OCI-LY7 (cell line): ENCODE results near the gene STYXL1. TPM values are rescaled to one million over a fixed set of nuclear protein-coding genes. Genes with fewer than 3 reads are reported as not detected.

Experiments
- BruUV-seq: library from RNA; stranded (reverse); fragments of 400-500 nt; replicated peaks from 2 replicates; lab custom pipeline; 2021; lab: Mats Ljungman, UMichigan
- CTCF ChIA-PET: fragments of 300-600 bp; sonication (Branson Sonifier 250); formaldehyde crosslinking; loops from one replicate; lab custom pipeline; 2022; ENCODE audit warnings: antibody characterized with exemption; ENCODE audit not compliant: unreplicated experiment; lab: Charles Lee
- POLR2A ChIA-PET: fragments of 300-600 bp; sonication (Branson Sonifier 250); formaldehyde crosslinking; loops from one replicate; lab custom pipeline; 2022; ENCODE audit warnings: antibody characterized with exemption; lab: Charles Lee
- DNase-seq: peaks from one replicate; pipeline ENCODE4 v3.0.0-alpha.2; 2015; ENCODE audit warnings: low spot score
- H2AFZ ChIP-seq: fragments of 200-600 bp; sonication (generic), shearing (Covaris generic); 2 replicates; pipeline ENCODE4 v1.6.1; 2014; ENCODE audit warnings: mild to moderate bottlenecking, antibody characterized with exemption, low read length, moderate library complexity
- H3K27ac ChIP-seq: fragments of 200-600 bp; sonication (generic); 2 replicates; pipeline ENCODE4 v1.5.1; 2014; ENCODE audit warnings: mixed run types, low read depth, mild to moderate bottlenecking, moderate library complexity, low read length, inconsistent platforms; ENCODE audit not compliant: poor library complexity, severe bottlenecking
- H3K36me3 ChIP-seq: fragments of 200-600 bp; sonication (generic); 2 replicates; pipeline ENCODE4 v1.6.1; 2014; ENCODE audit warnings: mild to moderate bottlenecking, antibody characterized with exemption, low read length, moderate library complexity, mixed read lengths; ENCODE audit not compliant: insufficient read depth
- H3K4me1 ChIP-seq: fragments of 200-600 bp; sonication (generic); 2 replicates; pipeline ENCODE4 v1.5.1; 2014; ENCODE audit warnings: mild to moderate bottlenecking, low read length; ENCODE audit not compliant: insufficient read depth, poor library complexity, severe bottlenecking
- H3K4me2 ChIP-seq: fragments of 200-600 bp; sonication (generic); 2 replicates; pipeline ENCODE4 v1.6.1; 2014; ENCODE audit warnings: mild to moderate bottlenecking, low read length
- H3K4me3 ChIP-seq: fragments of 200-600 bp; sonication (generic); 2 replicates; pipeline ENCODE4 v1.5.1; 2014; ENCODE audit warnings: mild to moderate bottlenecking, low read depth, low read length; ENCODE audit not compliant: poor library complexity, severe bottlenecking
- H3K79me2 ChIP-seq: fragments of 200-600 bp; sonication (generic); 2 replicates; pipeline ENCODE4 v1.6.1; 2016; ENCODE audit warnings: low read depth, mild to moderate bottlenecking, low read length, moderate library complexity, mixed read lengths; ENCODE audit not compliant: insufficient read depth
- H3K9me2 ChIP-seq: fragments of 200-600 bp; sonication (generic); 2 replicates; pipeline ENCODE4 v1.6.1; 2016; ENCODE audit warnings: mild to moderate bottlenecking, low read length, mixed read lengths; ENCODE audit not compliant: insufficient read depth
- H3K9me3 ChIP-seq: fragments of 200-600 bp; sonication (generic); 2 replicates; pipeline ENCODE4 v1.6.1; 2014; ENCODE audit warnings: mild to moderate bottlenecking, mixed run types, low read length, mixed read lengths
- H4K20me1 ChIP-seq: fragments of 200-600 bp; sonication (generic); 2 replicates; pipeline ENCODE4 v1.6.1; 2014; ENCODE audit warnings: mild to moderate bottlenecking, antibody characterized with exemption, low read length, moderate library complexity, mixed read lengths; ENCODE audit not compliant: insufficient read depth
- EZH2phosphoT487 ChIP-seq: fragments of 200-600 bp; sonication (generic); IDR thresholded peaks from 2 replicates; pipeline ENCODE4 v1.6.1; 2018; ENCODE audit warnings: low read depth, borderline replicate concordance, mild to moderate bottlenecking, mixed run types, antibody characterized with exemption, low read length, moderate library complexity, mixed read lengths
- intact Hi-C: fragments of 100-400 bp; cut with micrococcal nuclease; formaldehyde crosslinking; loops from one replicate; pipeline ENCODE4 v1.10.0; 2022; ENCODE audit not compliant: unreplicated experiment
- total RNA-seq, 2 experiments: library from RNA; depleted of rRNA in 1 of 2; stranded (reverse); fragments of >200 nt in 1 of 2; shearing (Covaris generic) in 1 of 2; gene quantifications; 2 replicates each; pipeline ENCODE4 v1.2.3, GENCODE V29; 2014 to 2022
- TF ChIP-seq, protein P1 (sequence below): fragments of 200-600 bp; sonication (generic); conservative IDR thresholded peaks from 2 replicates; pipeline ENCODE4 v1.5.1; 2014; ENCODE audit warnings: mild to moderate bottlenecking, antibody characterized with exemption, low read length, moderate library complexity, mixed read lengths

Gene STYXL1
- total RNA-seq, 2 experiments from 2014 or later: 27.6 to 37.4 TPM

DNA sequence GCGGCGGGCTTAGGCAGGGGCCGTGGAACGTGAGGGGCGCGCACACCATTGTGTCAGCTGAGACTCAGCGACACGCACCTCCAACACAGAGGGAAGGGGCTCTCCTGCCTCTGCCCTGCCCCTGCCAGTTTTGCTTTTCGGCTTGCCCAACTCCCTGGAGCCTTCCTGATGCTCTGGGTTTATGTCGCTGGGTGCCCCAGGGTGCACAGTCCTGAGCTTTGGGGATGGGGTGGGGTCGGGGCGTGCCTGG lies 66.7 kb downstream of the STYXL1 start:
- Histone ChIP-seq H3K9me3 (no peaks in the 10 kb centered on the region), H3K4me3 (no peak overlapping the region), H3K27ac (no peak overlapping the region), H3K4me2 (no peak overlapping the region), H3K79me2 (no peaks in the 10 kb centered on the region), H4K20me1 (no peaks in the 10 kb centered on the region), H3K9me2 (no peaks in the 10 kb centered on the region), H3K36me3 (peaks cover 13% of the 10 kb centered on the region; the same call in 1 of the 2 replicates), H2AFZ (no peak overlapping the region), H3K4me1 (no peaks in the 10 kb centered on the region)
- no peak for DNase-seq
- intact Hi-C loops: no loop called here
- ChIA-PET CTCF (no interaction called here), POLR2A (no interaction called here)
- no TSS peak for BruUV-seq
- TF ChIP-seq EZH2phosphoT487: no peak
- TF ChIP-seq, protein P1, sequence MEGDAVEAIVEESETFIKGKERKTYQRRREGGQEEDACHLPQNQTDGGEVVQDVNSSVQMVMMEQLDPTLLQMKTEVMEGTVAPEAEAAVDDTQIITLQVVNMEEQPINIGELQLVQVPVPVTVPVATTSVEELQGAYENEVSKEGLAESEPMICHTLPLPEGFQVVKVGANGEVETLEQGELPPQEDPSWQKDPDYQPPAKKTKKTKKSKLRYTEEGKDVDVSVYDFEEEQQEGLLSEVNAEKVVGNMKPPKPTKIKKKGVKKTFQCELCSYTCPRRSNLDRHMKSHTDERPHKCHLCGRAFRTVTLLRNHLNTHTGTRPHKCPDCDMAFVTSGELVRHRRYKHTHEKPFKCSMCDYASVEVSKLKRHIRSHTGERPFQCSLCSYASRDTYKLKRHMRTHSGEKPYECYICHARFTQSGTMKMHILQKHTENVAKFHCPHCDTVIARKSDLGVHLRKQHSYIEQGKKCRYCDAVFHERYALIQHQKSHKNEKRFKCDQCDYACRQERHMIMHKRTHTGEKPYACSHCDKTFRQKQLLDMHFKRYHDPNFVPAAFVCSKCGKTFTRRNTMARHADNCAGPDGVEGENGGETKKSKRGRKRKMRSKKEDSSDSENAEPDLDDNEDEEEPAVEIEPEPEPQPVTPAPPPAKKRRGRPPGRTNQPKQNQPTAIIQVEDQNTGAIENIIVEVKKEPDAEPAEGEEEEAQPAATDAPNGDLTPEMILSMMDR: no peak

DNA sequence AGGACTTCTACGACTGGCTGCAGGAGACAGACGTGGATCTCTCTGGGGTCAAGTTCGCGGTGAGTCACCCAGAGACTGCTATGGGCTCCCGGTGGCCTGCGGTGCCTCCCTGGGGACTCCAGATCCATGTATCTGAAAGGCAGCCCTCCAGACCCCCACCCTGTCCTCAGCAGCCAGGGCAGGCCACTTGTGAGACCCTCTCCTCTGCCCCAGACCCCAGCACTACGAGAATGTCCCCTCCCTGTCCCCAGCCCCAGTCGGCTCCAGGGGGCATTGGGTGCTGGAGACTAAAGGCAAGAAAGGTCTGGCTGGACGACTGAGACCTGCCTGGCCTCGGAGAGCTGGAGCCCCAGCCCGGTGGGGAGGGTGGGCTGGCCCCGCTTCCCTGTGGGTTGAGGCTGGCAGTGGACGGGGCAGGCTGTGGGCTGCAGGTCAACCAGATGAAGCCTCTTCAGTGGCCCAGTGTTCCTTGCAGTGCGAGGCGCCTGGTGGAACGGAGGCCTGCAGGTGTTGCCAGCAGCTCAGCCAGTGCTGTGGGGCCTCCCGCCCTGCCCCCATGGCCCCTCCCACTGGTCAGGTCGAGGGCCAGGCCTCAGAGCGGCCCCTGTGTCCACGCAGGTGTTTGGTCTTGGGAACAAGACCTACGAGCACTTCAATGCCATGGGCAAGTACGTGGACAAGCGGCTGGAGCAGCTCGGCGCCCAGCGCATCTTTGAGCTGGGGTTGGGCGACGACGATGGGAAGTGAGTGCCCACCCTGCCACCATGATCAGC lies 67.2 kb downstream of the STYXL1 start:
- no peak for DNase-seq
- no peak overlapping the region for H2AFZ ChIP-seq
- intact Hi-C loops: no loop called here
- no peaks in the 10 kb centered on the region for H3K79me2 ChIP-seq
- CTCF ChIA-PET: no interaction called here
- H3K4me1 ChIP-seq: no peaks in the 10 kb centered on the region
- no peaks in the 10 kb centered on the region for H3K9me3 ChIP-seq
- no peak overlapping the region for H3K4me2 ChIP-seq
- no peak overlapping the region for H3K27ac ChIP-seq
- POLR2A ChIA-PET: no interaction called here
- H3K36me3 ChIP-seq: peaks cover 9% of the 10 kb centered on the region; the same call in 1 of the 2 replicates
- H3K4me3 ChIP-seq: no peak overlapping the region
- no TSS peak for BruUV-seq
- H3K9me2 ChIP-seq: no peaks in the 10 kb centered on the region
- no peak for TF ChIP-seq EZH2phosphoT487
- TF ChIP-seq, protein P1: no peak
- H4K20me1 ChIP-seq: no peaks in the 10 kb centered on the region

DNA sequence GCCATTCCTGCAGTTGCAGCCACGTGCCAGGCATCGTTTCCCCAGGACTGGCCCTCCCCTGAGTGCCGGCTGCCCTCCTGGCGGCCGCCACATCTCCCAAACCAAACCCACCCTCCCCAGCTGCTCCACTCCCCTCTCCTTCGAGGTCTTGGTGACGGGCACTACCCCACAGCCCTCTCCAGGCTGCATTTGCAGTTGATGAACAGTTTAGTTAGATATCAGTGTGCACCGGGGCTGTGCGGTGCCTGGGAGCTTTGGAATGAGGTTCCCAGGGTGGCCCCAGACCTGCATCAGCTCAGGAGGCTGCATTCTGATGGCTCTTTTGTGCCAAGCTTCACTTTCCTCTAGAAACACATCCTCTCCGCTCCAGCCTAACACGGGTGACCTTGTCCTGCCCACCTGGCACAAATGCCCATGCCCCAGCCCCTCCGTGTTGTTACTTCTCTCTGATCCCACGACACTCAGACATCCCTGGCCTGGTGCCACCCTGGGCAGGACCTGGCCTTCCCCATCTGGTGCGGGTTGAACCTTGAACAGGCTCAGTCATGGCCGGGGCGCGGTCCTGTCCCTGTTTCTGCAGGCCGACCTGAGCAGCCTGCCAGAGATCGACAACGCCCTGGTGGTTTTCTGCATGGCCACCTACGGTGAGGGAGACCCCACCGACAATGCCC lies 67.9 kb downstream of the STYXL1 start:
- H3K9me3 ChIP-seq: no peaks in the 10 kb centered on the region
- no peak overlapping the region for H3K4me2 ChIP-seq
- no peaks in the 10 kb centered on the region for H3K79me2 ChIP-seq
- TF ChIP-seq, protein P1: no peak
- no peak for TF ChIP-seq EZH2phosphoT487
- CTCF ChIA-PET: no interaction called here
- DNase-seq: no peak
- no peaks in the 10 kb centered on the region for H3K9me2 ChIP-seq
- H3K36me3 ChIP-seq: peaks cover 4% of the 10 kb centered on the region; the same call in 1 of the 2 replicates
- intact Hi-C loops: no loop called here
- H2AFZ ChIP-seq: no peak overlapping the region
- H3K4me3 ChIP-seq: no peak overlapping the region
- no TSS peak for BruUV-seq
- no peaks in the 10 kb centered on the region for H3K4me1 ChIP-seq
- POLR2A ChIA-PET: no interaction called here
- H4K20me1 ChIP-seq: no peaks in the 10 kb centered on the region
- no peak overlapping the region for H3K27ac ChIP-seq
